SJCRH30 (cell line): Measurements from ENCODE around the gene MRPL50. TPM values are rescaled to one million over a fixed set of nuclear protein-coding genes. Genes with fewer than 3 reads are reported as not detected.

Experiments used
- DNase-seq, 2 experiments: peaks; one replicate each; pipeline ENCODE4 v3.0.0-alpha.2; 2015 to 2020
- H3K27ac ChIP-seq: fragments of 250-450 bp; sonication (Bioruptor Pico); 2 replicates; pipeline ENCODE4 v1.5.1; 2020; ENCODE audit warnings: mild to moderate bottlenecking, moderate library complexity
- H3K27me3 ChIP-seq: fragments of 250-450 bp; sonication (Bioruptor Pico); 2 replicates; pipeline ENCODE4 v1.5.1; 2020; ENCODE audit warnings: mild to moderate bottlenecking, moderate library complexity
- H3K36me3 ChIP-seq: fragments of 250-450 bp; sonication (Bioruptor Pico); 2 replicates; pipeline ENCODE4 v1.5.1; 2020; ENCODE audit warnings: mild to moderate bottlenecking, moderate library complexity
- H3K4me1 ChIP-seq: fragments of 250-450 bp; sonication (Bioruptor Pico); 2 replicates; pipeline ENCODE4 v1.5.1; 2020; ENCODE audit warnings: mild to moderate bottlenecking, moderate library complexity
- H3K4me3 ChIP-seq: fragments of 250-450 bp; sonication (Bioruptor Pico); 2 replicates; pipeline ENCODE4 v1.5.1; 2020; ENCODE audit warnings: mild to moderate bottlenecking, moderate library complexity
- H3K9me3 ChIP-seq: fragments of 250-450 bp; sonication (Bioruptor Pico); replicated peaks from 2 replicates; pipeline ENCODE4 v1.5.1; 2020; ENCODE audit warnings: mild to moderate bottlenecking, moderate library complexity
- total RNA-seq: library from RNA; depleted of rRNA; stranded (reverse); fragments of >200 nt; shearing (Covaris generic); gene quantifications from 2 replicates; pipeline ENCODE4 v1.2.3, GENCODE V29; 2014; rRNA removed

Gene MRPL50
- total RNA-seq, 1 experiment from 2014 or later: 39.5 TPM

GRCh38 chr9:101354143-101354764 lies 44.2 kb downstream of the MRPL50 start:
- no peak for DNase-seq
- H3K4me3 ChIP-seq: no peak overlapping the region
- H3K4me1 ChIP-seq: no peaks in the 10 kb centered on the region
- H3K27ac ChIP-seq: no peak overlapping the region
- H3K36me3 ChIP-seq: no peaks in the 10 kb centered on the region
- no peaks in the 10 kb centered on the region for H3K27me3 ChIP-seq
- H3K9me3 ChIP-seq: no peaks in the 10 kb centered on the region

- no peak for DNase-seq
- no peaks in the 10 kb centered on the region for H3K4me1 ChIP-seq
- H3K27me3 ChIP-seq: no peaks in the 10 kb centered on the region
- H3K9me3 ChIP-seq: no peaks in the 10 kb centered on the region
- H3K36me3 ChIP-seq: no peaks in the 10 kb centered on the region
- no peak overlapping the region for H3K4me3 ChIP-seq
- no peak overlapping the region for H3K27ac ChIP-seq
Observed at GRCh38 chr9:101353683-101354082, 44.7 kb downstream of the MRPL50 start.

- Histone ChIP-seq H3K27ac (no peak overlapping the region), H3K4me3 (no peak overlapping the region), H3K36me3 (no peaks in the 10 kb centered on the region), H3K9me3 (no peaks in the 10 kb centered on the region), H3K27me3 (no peaks in the 10 kb centered on the region), H3K4me1 (no peaks in the 10 kb centered on the region)
- DNase-seq: no peak
Observed at GRCh38 chr9:101352892-101353463, 45.4 kb downstream of the MRPL50 start.

- no peaks in the 10 kb centered on the region for H3K36me3 ChIP-seq
- H3K27ac ChIP-seq: no peak overlapping the region
- no peak for DNase-seq
- no peak overlapping the region for H3K4me3 ChIP-seq
- no peaks in the 10 kb centered on the region for H3K27me3 ChIP-seq
- H3K4me1 ChIP-seq: no peaks in the 10 kb centered on the region
- no peaks in the 10 kb centered on the region; the same call in 1 of the 2 replicates for H3K9me3 ChIP-seq
Observed at GRCh38 chr9:101350285-101350684, 48.1 kb downstream of the MRPL50 start.

GRCh38 chr9:101342595-101342994 lies 55.8 kb downstream of the MRPL50 start:
- no peaks in the 10 kb centered on the region for H3K36me3 ChIP-seq
- no peak overlapping the region for H3K27ac ChIP-seq
- H3K4me3 ChIP-seq: no peak overlapping the region
- H3K4me1 ChIP-seq: peaks cover 7% of the 10 kb centered on the region; the same call in 1 of the 2 replicates
- H3K9me3 ChIP-seq: no peaks in the 10 kb centered on the region; the same call in 1 of the 2 replicates
- DNase-seq: no peak
- H3K27me3 ChIP-seq: no peaks in the 10 kb centered on the region

GRCh38 chr9:101341958-101342357 lies 56.5 kb downstream of the MRPL50 start:
- no peaks in the 10 kb centered on the region for H3K36me3 ChIP-seq
- H3K4me1 ChIP-seq: peaks cover 7% of the 10 kb centered on the region; the same call in 1 of the 2 replicates
- H3K4me3 ChIP-seq: no peak overlapping the region
- H3K27ac ChIP-seq: no peak overlapping the region
- no peak for DNase-seq
- H3K27me3 ChIP-seq: no peaks in the 10 kb centered on the region
- no peaks in the 10 kb centered on the region; the same call in 1 of the 2 replicates for H3K9me3 ChIP-seq

Other genes with a start within 250 kb of the MRPL50 start
- 0.10 TPM in 2 replicates for gene BAAT, start 13.6 kb downstream of the MRPL50 start, total RNA-seq
- gene ZNF189, start 233 bp upstream of the MRPL50 start, total RNA-seq: 27.4 and 30.2 TPM in 2 replicates
- gene ALDOB, start 37.2 kb upstream of the MRPL50 start, total RNA-seq: not detected in 2 replicates
- 48.1 and 51.3 TPM in 2 replicates for gene RNF20, start 135.2 kb upstream of the MRPL50 start, total RNA-seq
- gene PPP3R2, start 196.4 kb upstream of the MRPL50 start, total RNA-seq: not detected in 2 replicates